Retinal pigment epithelial cell (primary cell): ENCODE measurements around the gene RHO.

Experiments used
- DNase-seq: peaks from one replicate; pipeline ENCODE4 v3.0.0-alpha.2; 2010; ENCODE audit warnings: low read depth
- H3K4me3 ChIP-seq: 2 replicates; pipeline ENCODE4 v1.5.1; 2011; ENCODE audit warnings: mild to moderate bottlenecking, low read length, control low read depth, moderate library complexity
- TF ChIP-seq, protein P1 (sequence below): conservative IDR thresholded peaks from 2 replicates; pipeline ENCODE4 v1.5.1; 2011; ENCODE audit warnings: low read depth, low read length, control low read depth, inconsistent platforms

The RHO gene

DNA sequence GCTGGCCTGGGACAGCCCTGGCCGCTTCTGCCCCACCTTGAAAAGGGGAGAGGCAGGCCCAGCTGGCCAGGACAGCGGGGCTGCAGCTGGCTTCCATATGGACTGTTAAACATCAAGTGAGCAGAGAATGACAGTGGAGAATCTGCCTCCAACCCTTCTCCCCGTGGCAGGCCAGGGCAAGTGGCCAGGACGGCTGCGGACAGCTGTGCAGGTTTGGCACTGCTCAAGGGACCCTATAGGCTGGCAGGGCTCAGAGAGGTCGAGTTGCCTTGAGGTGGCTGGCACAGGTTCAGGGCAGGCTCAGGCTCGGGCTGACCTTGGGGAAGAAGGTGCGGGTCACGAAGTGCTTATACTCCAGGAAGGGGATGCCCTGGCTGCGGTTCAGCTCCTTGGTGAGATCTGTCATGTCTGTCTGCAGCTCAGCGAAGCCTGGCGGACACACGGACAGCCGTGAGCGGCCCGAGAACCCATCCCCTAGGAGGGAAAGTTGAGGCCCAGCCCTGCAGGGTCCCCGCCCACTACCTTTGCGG, 38.8 kb downstream of the RHO start:
- TF ChIP-seq, protein P1, sequence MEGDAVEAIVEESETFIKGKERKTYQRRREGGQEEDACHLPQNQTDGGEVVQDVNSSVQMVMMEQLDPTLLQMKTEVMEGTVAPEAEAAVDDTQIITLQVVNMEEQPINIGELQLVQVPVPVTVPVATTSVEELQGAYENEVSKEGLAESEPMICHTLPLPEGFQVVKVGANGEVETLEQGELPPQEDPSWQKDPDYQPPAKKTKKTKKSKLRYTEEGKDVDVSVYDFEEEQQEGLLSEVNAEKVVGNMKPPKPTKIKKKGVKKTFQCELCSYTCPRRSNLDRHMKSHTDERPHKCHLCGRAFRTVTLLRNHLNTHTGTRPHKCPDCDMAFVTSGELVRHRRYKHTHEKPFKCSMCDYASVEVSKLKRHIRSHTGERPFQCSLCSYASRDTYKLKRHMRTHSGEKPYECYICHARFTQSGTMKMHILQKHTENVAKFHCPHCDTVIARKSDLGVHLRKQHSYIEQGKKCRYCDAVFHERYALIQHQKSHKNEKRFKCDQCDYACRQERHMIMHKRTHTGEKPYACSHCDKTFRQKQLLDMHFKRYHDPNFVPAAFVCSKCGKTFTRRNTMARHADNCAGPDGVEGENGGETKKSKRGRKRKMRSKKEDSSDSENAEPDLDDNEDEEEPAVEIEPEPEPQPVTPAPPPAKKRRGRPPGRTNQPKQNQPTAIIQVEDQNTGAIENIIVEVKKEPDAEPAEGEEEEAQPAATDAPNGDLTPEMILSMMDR: no peak
- no peak for DNase-seq
- no peak overlapping the region for H3K4me3 ChIP-seq

DNA sequence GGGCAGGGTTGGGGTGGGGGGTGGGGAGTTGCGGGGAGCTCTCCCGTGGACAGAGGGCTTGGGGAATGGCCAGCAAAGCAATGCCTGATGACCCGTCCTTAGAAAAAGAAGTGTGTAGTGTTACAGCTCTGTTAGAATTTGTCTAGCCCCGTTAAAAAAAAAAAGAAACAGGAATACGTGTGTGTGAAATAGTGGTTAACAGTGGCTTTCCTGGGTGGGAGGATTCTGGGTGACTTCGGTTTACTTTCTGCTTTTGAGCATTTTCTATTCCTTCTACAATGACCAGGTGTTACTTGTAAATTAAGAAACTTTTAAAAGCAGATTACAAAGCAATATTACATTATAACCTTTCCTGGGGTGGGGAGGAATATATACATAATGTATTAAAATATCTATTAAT, 39.5 kb downstream of the RHO start:
- TF ChIP-seq, protein P1: no peak
- no peak overlapping the region for H3K4me3 ChIP-seq
- DNase-seq: no peak

DNA sequence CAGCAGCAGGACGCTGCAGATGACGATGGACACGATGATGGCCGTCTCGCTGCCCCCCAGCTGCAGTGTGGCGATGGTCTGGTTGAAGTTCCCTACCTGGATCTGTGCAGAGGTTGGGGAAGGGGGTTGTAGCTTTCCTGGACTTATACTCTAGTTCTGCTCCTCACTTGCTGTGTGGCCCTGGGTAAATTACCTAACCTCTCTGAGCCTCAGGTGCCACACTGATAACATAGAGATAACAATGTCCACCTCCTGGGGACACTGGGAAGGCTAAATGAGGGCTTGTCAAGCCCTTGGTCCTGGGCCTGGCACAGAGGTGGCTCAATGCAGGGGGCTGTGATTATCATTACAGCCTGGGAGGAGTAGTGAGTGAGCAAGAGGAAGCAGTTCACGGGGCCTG, 41.4 kb downstream of the RHO start:
- DNase-seq: no peak
- H3K4me3 ChIP-seq: no peak overlapping the region
- TF ChIP-seq, protein P1: no peak

DNA sequence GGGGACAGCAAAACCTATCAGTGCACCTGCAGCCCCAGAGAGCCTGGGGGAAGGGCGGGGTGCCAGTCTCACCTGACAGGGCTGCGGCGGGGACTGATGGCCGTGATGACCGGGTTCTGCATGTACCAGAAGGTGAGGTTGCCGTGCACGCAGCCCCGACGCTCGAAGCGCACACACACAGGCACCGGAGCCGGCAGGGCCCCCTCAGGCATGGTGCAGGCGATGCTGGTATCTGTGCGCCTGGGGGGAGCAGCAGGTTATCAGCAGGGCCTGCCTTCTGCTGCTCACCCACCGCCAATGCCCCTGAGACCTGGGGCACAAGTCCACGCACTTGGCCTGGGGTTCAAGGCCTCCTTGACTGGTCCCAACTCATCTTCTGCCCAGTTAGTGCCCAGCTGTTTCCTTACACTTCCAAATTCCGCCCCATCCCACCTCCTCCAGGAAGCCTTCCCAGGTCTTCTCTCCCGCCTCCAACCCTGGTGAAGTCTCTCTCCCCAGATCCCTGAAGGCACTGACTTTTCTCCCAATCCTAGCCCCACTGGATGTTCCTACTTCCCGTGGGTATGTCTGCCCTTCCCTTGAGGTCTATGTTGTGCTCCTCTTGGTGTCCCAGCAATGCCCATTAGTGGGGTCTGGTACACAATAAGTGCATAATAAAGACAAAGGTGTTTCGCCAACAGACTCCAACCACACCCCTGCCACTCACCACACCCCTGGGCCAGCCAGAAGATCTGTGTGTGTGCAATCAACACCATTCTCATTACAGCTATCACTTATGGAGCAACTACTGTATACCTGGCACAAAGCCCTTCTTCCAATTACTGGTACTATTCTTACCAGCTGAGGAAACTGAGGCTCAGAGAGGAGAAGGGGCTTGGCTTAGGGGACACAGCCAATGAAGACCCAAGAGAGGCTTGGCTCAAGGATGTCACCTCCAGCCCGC, 43.4 kb downstream of the RHO start:
- TF ChIP-seq, protein P1: no peak
- DNase-seq: no peak
- H3K4me3 ChIP-seq: no peak overlapping the region

DNA sequence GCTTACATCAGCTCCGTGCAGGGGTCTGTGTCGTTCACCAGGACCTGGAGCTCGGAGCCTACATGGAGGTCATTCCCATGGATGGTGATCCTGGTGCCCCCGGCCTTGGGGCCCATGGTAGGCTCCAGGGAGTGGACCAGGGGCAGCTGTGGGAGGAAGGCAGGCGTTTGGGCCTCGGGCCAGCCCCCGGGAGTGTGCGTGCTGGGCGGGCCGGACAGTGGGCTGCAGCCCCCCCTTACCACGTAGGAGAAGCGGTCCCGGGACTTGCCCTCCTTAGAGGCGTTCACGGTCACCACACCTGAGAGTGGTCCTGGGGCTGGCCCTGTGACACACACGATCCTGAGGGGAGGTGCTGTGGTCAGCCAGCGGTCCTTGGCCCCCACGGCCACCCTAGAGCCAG, 44.2 kb downstream of the RHO start:
- TF ChIP-seq, protein P1: no peak
- no peak for DNase-seq
- H3K4me3 ChIP-seq: no peak overlapping the region

DNA sequence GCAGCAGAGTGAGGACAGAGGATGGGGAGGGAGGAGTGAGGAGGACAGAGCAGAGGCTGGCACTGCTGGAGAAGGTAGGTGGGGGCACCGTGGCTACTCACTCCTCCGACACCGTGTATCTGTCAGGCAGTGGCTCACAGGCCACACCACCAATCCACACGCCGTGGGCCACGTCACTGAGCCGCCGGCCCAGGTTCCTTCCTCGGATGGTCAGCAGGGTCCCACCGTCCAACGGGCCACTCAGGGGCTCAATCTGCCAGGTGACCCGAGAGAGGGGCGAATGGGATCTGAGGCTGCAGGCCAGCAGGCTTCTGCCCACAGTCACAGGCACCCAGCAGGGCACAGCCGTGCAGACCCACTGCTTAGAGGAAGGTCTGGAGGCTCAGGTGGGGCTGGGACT, 45.1 kb downstream of the RHO start:
- DNase-seq: no peak
- TF ChIP-seq, protein P1: no peak
- no peak overlapping the region for H3K4me3 ChIP-seq

DNA sequence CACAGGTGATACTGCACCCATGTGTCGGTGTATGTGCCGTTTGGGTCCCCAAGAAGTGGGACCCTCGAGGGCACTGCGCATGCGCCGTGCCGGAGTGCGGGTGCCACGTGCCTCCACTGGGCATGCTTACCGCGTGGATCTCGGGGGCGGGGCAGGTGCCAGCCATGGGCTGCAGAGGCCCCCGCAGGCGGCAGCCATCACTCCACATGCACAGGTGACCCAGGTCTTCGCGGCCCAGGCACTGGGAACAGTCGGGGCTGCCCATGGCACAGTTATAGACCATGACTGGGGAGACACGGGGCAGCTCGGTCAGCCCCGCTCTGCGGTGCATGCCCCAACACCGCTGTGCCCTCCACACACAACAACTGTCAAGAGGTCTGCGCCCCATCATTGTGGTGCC, 45.8 kb downstream of the RHO start:
- H3K4me3 ChIP-seq: no peak overlapping the region
- no peak for DNase-seq
- TF ChIP-seq, protein P1: no peak
